HG02571 (cell line): ENCODE data around the gene SLC25A22.

ENCODE experiments used
- ATAC-seq: cut with Tn5 transposase; IDR thresholded peaks from one replicate; pipeline ENCODE4 v1.9.1; 2021; ENCODE audit warnings: mild to moderate bottlenecking, moderate library complexity; ENCODE audit not compliant: unreplicated experiment

The SLC25A22 gene

DNA sequence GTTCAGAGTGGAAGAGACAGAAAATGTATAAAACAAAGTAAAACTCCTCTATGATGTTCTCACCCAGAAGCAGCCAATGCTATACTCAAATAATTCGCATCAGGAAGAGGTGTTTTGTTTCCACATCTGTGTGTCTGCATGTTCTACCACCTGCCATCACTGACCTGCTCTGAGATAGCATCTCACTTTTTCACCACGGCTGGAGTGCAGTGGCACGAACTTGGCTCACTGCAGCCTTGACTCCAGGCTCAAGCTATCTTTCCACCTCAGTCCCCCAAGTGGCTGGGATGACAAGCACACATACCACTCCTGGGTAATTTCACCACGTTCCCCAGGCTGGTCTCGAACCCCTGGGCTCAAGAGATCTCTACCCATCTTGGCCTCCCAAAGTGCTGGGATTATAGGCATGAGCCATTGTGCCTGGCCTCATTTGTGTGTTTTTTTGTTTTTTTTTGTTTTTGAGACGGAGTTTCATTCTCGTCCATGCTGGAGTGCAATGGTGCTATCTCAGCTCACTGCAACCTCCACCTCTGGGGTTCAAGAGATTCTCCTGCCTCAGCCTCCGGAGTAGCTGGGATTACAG, 36.5 kb downstream of the SLC25A22 start:
- ATAC-seq = no peak

DNA sequence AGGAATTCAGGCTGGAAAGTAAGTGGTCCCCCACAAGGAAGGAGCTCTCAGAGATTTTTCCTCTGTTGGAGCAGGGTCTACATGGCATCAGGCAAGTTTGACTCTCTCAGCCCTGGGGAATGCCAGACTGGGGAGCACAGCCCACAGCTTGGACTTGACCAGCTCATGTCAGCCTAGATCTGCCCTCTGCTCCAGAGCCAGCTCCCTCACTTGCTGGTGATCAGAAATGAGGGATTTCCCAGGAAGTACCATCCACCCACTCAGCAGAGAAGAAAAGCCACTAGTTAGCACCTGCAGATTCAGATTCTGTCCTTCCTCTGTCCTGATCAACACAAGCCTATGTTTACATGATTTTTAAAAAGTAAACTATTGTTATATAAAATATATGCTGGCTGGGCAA, 37.8 kb downstream of the SLC25A22 start:
- ATAC-seq = no peak

DNA sequence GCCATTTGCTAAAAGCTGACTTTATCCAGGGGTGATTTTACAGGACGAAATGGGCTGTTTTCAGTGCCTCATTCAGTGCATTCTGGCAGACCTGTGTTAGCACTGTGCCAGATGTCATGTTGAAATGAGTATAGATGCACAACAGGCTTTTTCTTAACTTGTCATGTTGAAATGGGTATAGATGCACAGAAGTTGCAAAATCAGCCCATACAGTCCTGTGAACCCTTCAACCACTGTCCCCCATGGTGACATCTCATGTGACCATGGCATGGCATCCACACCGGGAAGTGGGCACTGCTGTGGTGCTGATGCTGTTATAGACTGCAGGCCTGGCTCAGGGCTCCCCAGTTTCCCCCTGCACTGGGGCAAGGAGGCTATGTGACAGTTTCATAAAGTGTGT, 48.4 kb downstream of the SLC25A22 start:
- ATAC-seq = no peak

DNA sequence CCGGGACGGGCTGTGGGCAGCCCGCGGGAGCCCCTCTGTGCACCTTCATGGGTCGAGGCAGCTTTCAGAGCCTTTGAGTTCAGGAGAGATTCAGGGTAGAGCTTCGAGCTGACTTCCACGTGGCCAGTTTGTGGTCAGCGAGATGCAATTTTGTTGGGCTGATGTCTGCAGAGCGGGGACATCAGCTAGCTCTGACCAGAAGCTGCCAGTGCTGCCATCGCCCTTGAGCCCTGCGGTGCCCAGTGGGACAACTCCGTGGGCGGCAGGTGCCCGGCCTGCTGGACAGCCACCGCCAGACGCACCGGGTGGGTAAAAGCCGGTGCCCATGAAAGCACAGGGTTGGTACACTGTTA, 50.1 kb downstream of the SLC25A22 start:
- ATAC-seq = no peak

DNA sequence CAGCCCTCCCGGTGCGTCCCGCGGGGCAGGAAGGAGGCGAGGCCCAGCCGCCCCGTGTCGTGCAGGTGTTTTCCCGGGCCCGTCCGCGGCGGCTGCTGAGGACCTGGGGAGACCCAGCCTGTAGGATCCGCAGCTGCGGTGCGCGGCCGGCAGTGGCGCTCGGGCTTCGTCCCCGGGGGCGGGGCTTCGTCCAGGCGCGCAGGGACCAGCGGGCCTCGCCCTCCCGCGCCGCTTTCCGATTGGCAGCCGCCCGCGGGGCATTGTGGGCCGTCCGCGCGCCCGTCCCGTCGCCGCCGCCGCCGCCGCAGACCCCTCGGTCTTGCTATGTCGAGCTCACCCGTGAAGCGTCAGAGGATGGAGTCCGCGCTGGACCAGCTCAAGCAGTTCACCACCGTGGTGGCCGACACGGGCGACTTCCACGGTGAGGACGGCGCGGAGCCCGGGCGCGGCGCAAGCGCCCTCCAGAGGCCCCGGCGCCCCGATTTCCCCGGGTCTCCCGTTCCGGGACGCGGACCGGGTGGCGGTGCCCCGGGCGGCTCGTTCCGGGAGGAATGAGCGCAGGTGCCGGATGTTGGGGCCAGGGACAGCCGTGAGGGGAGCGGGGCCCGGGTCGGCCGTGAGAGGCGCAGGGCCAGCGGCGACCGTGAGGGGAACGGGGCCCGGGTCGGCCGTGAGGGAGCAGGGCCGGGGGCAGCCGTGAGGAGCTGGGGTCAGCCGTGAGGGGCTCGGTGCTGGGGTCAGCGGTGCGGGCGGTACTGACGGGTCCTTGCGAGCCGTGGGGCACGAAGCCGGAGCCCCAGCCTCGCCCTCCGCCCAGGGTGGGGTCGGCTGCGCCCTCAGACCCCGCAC, 50.7 kb downstream of the SLC25A22 start, which contains the start of gene TALDO1:
TALDO1 (plus strand) TSS at position 307 of the 849 bp plus-strand sequence; CDS start at position 325, 18 bp downstream.
- ATAC-seq = peak; percentile 87

DNA sequence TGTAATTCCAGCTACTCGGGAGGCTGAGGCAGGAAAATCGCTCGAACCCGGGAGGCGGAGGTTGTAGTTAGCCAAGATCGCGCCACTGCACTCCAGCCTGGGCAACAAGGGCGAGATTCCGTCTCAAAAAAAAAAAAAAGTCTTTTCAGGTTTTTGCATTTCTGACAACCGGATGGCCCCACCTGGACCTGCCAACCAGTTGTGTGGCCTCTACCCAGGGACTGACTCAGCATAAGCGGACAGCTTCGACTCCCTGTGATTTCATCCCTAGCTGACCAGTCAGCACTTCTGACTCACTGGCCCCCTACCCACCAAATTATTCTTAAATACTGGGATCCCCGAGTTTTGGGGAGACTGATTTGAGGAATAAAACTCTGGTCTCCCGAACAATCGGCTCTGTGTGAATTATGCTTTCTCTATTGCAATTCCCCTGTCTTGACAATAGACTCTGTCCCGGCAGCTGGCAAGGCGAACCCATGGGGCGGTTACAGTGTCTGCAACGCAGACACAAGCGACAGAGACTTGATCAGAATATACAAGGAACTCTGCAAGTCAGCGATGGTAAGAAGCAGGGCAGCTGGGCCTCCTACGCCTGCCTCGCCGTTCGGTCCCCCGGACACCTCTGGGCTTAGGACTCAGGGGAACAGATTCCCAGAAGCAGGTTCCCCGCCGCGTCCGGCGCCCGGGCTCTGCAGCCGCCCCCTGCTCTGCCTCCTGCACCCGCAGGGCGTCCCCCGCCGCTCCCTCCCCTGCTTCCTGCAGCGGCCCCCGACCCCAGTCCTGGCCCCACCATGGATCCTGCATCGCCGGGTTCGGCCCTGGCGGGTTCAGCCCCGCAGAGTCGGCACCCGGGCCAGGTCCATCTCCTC, 51.6 kb downstream of the SLC25A22 start:
- ATAC-seq = peak; percentile 19

DNA sequence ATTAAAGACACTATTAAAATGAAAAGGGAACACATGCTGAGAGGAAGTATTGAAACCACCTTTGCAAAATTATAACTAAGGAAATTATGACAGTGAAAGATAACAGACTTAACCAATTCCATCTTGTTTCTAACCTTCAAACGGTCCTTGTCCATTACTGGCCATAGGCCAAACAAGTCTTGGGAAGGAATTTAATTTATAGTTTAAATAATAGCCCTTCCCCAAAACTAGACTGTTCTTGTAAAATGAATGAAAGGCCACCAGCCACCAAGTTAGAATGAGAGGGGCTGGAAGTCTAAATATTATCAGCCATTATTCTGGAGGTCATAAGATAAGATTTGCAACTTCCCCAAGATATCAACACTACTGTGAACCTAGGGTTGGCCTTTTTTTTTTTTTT, 52.7 kb downstream of the SLC25A22 start:
- ATAC-seq = no peak

DNA sequence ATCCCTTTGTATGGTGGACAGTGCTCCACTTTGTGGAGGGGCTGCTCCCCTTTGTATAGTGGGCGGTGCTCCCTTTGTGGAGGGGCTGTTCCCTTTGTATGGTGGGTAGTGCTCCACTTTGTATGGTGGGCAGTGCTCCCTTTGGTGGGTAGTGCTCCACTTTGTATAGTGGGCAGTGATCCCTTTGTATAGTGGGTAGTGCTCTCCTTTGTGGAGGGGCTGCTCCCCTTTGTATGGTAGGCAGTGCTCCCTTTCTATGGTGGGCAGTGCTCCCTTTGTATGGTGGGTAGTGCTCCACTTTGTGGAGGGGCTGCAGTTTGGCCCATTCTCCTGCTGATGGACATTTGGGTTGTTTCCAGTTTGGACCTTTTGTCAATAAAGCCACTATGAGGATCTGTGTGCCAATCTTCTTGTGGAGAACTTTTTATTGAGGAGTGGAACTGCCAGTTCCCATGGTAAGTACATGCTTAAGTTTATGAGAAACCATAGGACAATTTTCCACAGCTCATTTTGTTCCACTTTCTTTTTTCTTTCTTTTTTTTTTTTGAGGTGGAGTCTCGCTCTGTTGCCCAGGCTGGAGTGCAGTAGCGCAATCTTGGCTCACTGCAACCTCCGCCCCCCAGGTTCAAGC, 55.4 kb downstream of the SLC25A22 start:
- no peak for ATAC-seq

DNA sequence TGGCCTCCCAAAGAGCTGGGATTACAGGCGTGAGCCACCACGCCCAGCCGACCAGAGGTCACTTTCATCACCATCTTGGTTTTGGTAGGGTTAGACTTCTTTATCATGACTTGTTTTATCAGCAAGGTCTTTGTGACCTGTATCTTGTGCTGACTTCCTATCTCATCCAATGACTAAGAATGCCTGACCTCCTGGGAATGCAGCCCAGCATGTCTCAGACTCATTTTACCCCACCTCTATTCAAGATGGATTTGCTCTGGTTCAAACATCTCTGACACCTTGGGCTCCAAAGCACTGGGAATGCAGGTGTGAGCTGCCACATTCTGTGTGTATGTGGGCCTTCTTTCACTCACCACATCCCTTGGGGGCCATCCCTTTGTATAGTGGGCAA, 55.9 kb downstream of the SLC25A22 start:
- no peak for ATAC-seq
